Calu3 (cell line): ENCODE measurements around the gene KCNQ5. TPM values are rescaled to one million over a fixed set of nuclear protein-coding genes. Genes with fewer than 3 reads are reported as not detected.

Experiments used
- BruUV-seq: library from RNA; stranded (reverse); fragments of 400-500 nt; replicated peaks from 2 replicates; lab custom pipeline; 2021; lab: Mats Ljungman, UMichigan
- CTCF ChIA-PET: fragments of 300-600 bp; sonication (Branson Sonifier 250); formaldehyde crosslinking; loops from one replicate; lab custom pipeline; 2022; ENCODE audit warnings: antibody characterized with exemption; lab: Charles Lee
- DNase-seq: peaks from one replicate; pipeline ENCODE4 v3.0.0; 2022
- H3K27ac Mint-ChIP-seq: one replicate; pipeline ENCODE4 v1.8.0; 2022; ENCODE audit warnings: mixed read lengths; ENCODE audit not compliant: unreplicated experiment
- H3K27me3 Mint-ChIP-seq: one replicate; pipeline ENCODE4 v1.8.0; 2022; ENCODE audit warnings: mixed read lengths; ENCODE audit not compliant: unreplicated experiment
- H3K36me3 Mint-ChIP-seq: one replicate; pipeline ENCODE4 v1.8.0; 2022; ENCODE audit warnings: mild to moderate bottlenecking, moderate library complexity, mixed read lengths; ENCODE audit not compliant: insufficient read depth, unreplicated experiment
- H3K4me1 Mint-ChIP-seq: one replicate; pipeline ENCODE4 v1.8.0; 2022; ENCODE audit warnings: mild to moderate bottlenecking, low read depth, mixed read lengths; ENCODE audit not compliant: unreplicated experiment
- H3K4me3 Mint-ChIP-seq: one replicate; pipeline ENCODE4 v1.8.0; 2022; ENCODE audit warnings: mild to moderate bottlenecking, low read depth, moderate library complexity, mixed read lengths; ENCODE audit not compliant: unreplicated experiment
- H3K9me3 Mint-ChIP-seq: one replicate; pipeline ENCODE4 v1.8.0; 2022; ENCODE audit warnings: low read depth, mixed read lengths; ENCODE audit not compliant: unreplicated experiment
- intact Hi-C: fragments of 100-400 bp; cut with micrococcal nuclease; formaldehyde crosslinking; loops from one replicate; pipeline ENCODE4 v1.10.0; 2022; ENCODE audit not compliant: unreplicated experiment
- total RNA-seq: library from RNA; stranded (reverse); gene quantifications from 2 replicates; pipeline ENCODE4 v1.2.3, GENCODE V29; 2022
- TF ChIP-seq, protein P1 (sequence below): fragments of 200-600 bp; IDR thresholded peaks from one replicate; pipeline ENCODE4 v1.8.0; 2022; ENCODE audit warnings: antibody characterized with exemption; ENCODE audit not compliant: unreplicated experiment

The KCNQ5 gene
- total RNA-seq, 1 experiment from 2014 or later = not detected

- no TSS peak for BruUV-seq
- TF ChIP-seq, protein P1, sequence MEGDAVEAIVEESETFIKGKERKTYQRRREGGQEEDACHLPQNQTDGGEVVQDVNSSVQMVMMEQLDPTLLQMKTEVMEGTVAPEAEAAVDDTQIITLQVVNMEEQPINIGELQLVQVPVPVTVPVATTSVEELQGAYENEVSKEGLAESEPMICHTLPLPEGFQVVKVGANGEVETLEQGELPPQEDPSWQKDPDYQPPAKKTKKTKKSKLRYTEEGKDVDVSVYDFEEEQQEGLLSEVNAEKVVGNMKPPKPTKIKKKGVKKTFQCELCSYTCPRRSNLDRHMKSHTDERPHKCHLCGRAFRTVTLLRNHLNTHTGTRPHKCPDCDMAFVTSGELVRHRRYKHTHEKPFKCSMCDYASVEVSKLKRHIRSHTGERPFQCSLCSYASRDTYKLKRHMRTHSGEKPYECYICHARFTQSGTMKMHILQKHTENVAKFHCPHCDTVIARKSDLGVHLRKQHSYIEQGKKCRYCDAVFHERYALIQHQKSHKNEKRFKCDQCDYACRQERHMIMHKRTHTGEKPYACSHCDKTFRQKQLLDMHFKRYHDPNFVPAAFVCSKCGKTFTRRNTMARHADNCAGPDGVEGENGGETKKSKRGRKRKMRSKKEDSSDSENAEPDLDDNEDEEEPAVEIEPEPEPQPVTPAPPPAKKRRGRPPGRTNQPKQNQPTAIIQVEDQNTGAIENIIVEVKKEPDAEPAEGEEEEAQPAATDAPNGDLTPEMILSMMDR = no peak
- Mint-ChIP-seq H3K4me1 (peaks cover 28% of the 10 kb centered on the region), H3K27ac (no peak overlapping the region), H3K36me3 (no peaks in the 10 kb centered on the region), H3K9me3 (no peaks in the 10 kb centered on the region), H3K27me3 (no peaks in the 10 kb centered on the region), H3K4me3 (no peak overlapping the region)
- CTCF ChIA-PET = no interaction called here
- intact Hi-C loops = no loop called here
- DNase-seq = no peak
Measured at GRCh38 chr6:73027691-73028090, 405.8 kb downstream of the KCNQ5 start.

GRCh38 chr6:73028124-73028766 lies 406.4 kb downstream of the KCNQ5 start:
- CTCF ChIA-PET = no interaction called here
- TF ChIP-seq, protein P1 = no peak
- Mint-ChIP-seq H3K9me3 (no peaks in the 10 kb centered on the region), H3K4me1 (peaks cover 33% of the 10 kb centered on the region), H3K4me3 (no peak overlapping the region), H3K27me3 (no peaks in the 10 kb centered on the region), H3K27ac (no peak overlapping the region), H3K36me3 (no peaks in the 10 kb centered on the region)
- no TSS peak for BruUV-seq
- DNase-seq = no peak
- intact Hi-C loops = no loop called here

GRCh38 chr6:73028893-73029450 lies 407.1 kb downstream of the KCNQ5 start:
- no peaks in the 10 kb centered on the region for H3K9me3 Mint-ChIP-seq
- no peak overlapping the region for H3K4me3 Mint-ChIP-seq
- TF ChIP-seq, protein P1 = no peak
- CTCF ChIA-PET = no interaction called here
- H3K27ac Mint-ChIP-seq = no peak overlapping the region
- intact Hi-C loops = no loop called here
- BruUV-seq = no TSS peak
- peaks cover 40% of the 10 kb centered on the region for H3K4me1 Mint-ChIP-seq
- DNase-seq = no peak
- no peaks in the 10 kb centered on the region for H3K27me3 Mint-ChIP-seq
- no peaks in the 10 kb centered on the region for H3K36me3 Mint-ChIP-seq

DNA sequence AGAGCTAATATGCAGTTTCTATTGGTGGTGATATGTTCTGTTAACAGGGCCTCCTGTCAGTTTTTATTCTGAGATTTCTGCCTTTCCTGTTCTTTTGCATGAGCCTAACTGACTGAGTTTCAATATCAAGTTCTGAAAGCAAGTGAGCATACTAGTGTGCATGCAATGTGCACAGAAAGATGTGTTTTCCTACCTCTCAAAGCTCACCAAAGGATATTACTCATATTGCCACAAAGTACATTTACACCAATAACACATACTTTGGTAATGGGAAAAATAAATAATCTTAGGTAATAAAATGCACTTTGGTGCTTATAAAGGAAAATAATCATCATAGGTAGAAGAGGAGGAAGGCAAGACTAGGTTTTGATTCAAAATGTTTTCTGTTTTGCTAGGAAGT lies 408.4 kb downstream of the KCNQ5 start:
- Mint-ChIP-seq H3K4me1 (peaks cover 40% of the 10 kb centered on the region), H3K4me3 (no peak overlapping the region), H3K36me3 (no peaks in the 10 kb centered on the region), H3K27me3 (no peaks in the 10 kb centered on the region), H3K9me3 (no peaks in the 10 kb centered on the region), H3K27ac (peak overlapping the region; percentile 43)
- no TSS peak for BruUV-seq
- TF ChIP-seq, protein P1 = no peak
- CTCF ChIA-PET = no interaction called here
- intact Hi-C loops = loop anchor here (5.0 kb wide), 1 partner anchor 78 kb away; no protein-coding TSS in a partner anchor
- no peak for DNase-seq
